ENCODE results near the gene TMEM39A. TPM values are rescaled to one million over a fixed set of nuclear protein-coding genes. Genes with fewer than 3 reads are reported as not detected.

TMEM39A gene, protein sequence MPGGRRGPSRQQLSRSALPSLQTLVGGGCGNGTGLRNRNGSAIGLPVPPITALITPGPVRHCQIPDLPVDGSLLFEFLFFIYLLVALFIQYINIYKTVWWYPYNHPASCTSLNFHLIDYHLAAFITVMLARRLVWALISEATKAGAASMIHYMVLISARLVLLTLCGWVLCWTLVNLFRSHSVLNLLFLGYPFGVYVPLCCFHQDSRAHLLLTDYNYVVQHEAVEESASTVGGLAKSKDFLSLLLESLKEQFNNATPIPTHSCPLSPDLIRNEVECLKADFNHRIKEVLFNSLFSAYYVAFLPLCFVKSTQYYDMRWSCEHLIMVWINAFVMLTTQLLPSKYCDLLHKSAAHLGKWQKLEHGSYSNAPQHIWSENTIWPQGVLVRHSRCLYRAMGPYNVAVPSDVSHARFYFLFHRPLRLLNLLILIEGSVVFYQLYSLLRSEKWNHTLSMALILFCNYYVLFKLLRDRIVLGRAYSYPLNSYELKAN
- 48.2 TPM for total RNA-seq

DNA sequence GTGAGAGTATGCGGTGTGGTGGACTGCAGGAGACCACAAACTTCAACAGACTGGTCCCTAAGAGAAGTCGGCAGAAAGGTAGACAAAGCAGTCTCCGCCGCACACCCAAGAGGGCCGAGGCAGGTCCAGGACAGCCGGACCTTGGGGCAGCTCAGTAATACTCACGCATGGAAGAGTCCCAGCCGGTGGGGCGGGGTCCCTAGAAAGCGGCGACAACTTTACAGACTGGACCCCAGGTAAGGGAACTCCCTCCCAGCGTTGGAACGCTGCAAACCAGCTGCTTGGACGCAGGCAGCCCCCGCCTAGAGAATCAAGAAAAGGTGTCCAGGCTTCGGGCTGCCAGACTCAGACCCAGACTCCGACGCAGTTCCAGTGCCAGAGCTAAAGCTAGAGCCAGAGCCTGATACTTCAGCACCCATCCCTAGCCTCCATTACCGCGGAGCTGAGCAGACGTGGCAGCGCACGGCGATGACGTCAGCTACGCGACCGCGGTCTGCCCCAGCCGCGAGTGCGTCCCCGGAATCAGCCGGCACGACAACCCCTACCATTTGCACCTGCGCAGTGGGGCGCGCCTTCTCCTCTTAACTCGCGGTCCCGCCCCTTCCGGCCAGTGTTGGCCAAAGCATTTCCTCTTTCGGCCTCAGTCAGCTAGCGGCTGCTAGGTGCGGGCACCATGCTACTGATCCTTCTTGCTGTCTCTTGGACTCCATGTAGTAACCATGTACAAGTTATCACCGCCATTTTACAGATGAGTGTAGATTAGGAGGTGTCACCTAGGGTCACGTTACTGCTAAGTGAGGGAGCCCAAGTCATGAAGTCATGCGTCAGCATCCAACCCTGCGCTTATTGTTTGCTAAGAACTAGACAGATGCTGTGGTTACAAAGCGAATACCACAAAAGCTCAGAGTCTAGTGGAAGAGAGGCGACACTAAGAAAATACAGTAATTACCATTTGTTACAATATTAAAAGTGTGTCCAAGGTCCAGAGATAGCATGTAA is at the start of gene TMEM39A:
TMEM39A (minus strand) TSS at position 445 of the 999 bp plus-strand sequence. CDS start 1,541 bp downstream, outside the sequence.
- DNase-seq (ENCODE audit: low spot score): peak; percentile 100
- intact Hi-C loops (cut with DNase I): loop anchor here (10.0 kb wide), 1 partner anchor 189 kb away; no protein-coding TSS in a partner anchor
- peak; percentile 99 for ATAC-seq

DNA sequence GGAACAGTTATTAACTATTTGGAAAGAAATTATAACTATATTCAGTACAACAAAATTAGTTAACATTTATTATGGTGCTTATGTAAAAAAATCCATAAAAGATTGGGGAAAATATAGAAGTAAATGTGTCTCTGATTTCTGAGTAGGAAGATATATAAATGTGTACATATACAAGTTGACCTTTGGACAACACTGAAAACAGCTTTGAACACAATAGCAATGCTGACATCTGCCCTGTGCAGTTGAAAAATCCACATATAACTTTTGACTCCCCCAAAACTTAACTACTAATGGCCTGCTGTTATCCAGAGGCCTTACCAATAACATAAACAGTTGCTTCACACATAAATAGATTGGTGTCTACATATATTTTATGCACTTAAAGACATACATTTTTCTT is 47.3 kb upstream of the TMEM39A start:
- intact Hi-C loops (cut with DNase I): no loop called here
- ATAC-seq: no peak
- no peak for DNase-seq (ENCODE audit: low spot score)

- intact Hi-C loops (cut with DNase I): no loop called here
- ATAC-seq: no peak
- no peak for DNase-seq (ENCODE audit: low spot score)
These were observed 44.9 kb upstream of the TMEM39A start for GRCh38 chr3:119508172-119508845.

- ATAC-seq (no peak), DNase-seq (ENCODE audit: low spot score) (no peak)
- intact Hi-C loops (cut with DNase I): no loop called here
These were observed 44.0 kb upstream of the TMEM39A start for GRCh38 chr3:119507404-119507803.

DNA sequence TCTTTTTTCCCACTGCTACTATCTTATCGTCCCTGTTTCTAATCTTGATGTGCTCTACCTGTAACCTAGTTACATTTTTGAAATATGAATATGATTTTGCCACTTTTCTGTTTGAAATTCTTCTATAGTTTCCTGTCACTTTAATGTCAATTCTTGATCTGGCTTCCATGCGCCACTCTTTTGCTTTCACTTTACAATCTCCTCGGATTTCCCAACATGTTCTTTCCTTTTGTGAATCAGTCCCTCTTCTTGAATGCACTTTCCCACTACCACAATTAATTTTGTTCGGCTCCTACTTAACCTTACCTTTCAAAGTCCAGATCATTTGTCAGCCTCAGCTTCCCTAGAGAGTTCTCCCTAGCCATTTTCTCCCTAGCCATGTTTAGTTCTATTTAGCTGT is 43.2 kb upstream of the TMEM39A start:
- ATAC-seq (no peak), DNase-seq (ENCODE audit: low spot score) (no peak)
- intact Hi-C loops (cut with DNase I): no loop called here

DNA sequence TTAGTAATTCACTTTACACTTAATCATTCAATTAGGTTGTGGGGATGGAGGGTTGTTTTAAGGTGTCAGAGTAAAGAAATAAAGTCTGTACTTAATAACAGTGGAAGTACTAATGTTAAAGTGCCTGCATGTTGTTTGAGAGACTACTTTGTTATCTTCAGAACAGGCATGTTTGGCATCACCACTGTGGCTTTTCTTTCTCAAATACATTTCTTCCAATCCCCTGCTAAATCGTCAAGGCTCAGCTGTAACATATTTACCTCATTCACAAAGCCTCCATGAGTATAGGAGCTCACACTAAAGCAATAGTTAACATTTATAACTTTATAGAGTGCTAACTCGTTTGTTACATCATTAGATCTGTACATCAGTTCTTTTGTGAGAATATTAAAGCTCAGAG is 37.5 kb upstream of the TMEM39A start:
- intact Hi-C loops (cut with DNase I): no loop called here
- no peak for DNase-seq (ENCODE audit: low spot score)
- no peak for ATAC-seq

GRCh38 chr3:119500265-119500664 is 36.9 kb upstream of the TMEM39A start:
- intact Hi-C loops (cut with DNase I): no loop called here
- ATAC-seq: no peak
- no peak for DNase-seq (ENCODE audit: low spot score)

DNA sequence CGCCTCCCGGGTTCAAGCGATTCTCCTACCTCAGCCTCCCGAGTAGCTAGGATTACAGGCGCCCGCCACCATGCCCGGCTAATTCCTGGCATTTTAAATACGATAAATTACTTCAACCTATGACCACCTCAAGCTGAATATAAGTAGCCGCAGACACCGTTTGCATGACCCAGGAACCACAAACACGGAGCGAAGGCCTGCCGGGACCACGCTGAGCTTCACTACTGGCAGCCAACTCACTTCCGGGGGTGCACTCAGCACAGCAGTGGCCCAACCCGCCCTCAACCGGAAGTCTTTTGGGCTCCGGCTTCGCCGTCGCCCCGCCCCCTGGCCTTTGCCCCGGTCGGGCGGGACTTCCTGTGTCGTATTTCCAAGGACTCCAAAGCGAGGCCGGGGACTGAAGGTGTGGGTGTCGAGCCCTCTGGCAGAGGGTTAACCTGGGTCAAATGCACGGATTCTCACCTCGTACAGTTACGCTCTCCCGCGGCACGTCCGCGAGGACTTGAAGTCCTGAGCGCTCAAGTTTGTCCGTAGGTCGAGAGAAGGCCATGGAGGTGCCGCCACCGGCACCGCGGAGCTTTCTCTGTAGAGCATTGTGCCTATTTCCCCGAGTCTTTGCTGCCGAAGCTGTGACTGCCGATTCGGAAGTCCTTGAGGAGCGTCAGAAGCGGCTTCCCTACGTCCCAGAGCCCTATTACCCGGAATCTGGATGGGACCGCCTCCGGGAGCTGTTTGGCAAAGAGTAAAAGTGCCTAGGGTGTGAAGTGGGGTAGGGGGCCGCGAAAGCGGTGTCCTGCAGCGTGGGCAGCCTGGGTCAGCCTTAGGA is 35.0 kb upstream of the TMEM39A start, which contains the start of gene TIMMDC1:
TIMMDC1 (plus strand) TSS at position 362 of the 826 bp plus-strand sequence; CDS start at position 549, 187 bp downstream.
- ATAC-seq (peak; percentile 100), DNase-seq (ENCODE audit: low spot score) (peak; percentile 97)
- intact Hi-C loops (cut with DNase I): no loop called here

GRCh38 chr3:119497820-119498185 is 34.4 kb upstream of the TMEM39A start:
- ATAC-seq (peak; percentile 3), DNase-seq (ENCODE audit: low spot score) (no peak)

DNA sequence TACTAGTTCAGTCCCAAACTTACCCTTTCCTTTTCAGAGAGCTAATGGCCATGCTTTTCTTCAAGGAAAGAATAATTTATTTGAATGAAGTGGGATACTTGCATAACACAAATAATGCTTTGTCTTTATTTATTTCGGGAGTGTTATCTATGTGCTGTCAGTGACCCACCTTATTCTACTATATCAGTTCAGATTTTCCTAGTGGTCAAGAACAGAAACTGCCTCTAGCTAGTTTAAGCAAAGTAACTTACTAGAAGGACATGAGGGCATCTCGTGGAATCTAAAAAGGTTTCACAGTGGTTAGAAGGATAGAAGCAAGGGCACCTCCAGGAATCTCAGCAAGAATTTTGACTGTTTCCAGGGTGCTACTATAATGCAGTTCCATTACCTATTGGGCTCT is 31.2 kb upstream of the TMEM39A start:
- DNase-seq (ENCODE audit: low spot score) (no peak), ATAC-seq (no peak)
- intact Hi-C loops (cut with DNase I): no loop called here

More at GRCh38 chr3:119497820-119498185, 34.4 kb upstream of the TMEM39A start:
- intact Hi-C loops (cut with DNase I): no loop called here

- no peak for ATAC-seq
- DNase-seq (ENCODE audit: low spot score): no peak
- intact Hi-C loops (cut with DNase I): no loop called here
These were observed 29.4 kb upstream of the TMEM39A start for GRCh38 chr3:119492810-119493209.

DNA sequence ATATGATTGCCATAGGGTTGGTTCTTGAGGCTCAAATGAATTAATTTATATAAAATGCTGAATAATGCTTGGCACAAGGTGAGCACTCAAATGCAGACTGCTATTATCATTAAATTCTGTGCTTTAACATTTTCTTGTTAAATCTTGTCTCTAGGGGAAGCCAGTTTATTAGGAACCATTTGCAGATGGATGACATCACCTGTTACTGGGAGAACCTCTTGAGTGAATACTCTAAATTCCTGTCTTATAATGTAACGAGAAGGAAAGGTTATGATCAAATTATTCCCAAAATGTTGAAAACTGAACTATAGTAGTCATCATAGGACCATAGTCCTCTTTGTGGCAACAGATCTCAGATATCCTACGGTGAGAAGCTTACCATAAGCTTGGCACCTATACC is 28.7 kb upstream of the TMEM39A start:
- ATAC-seq: no peak
- DNase-seq (ENCODE audit: low spot score): no peak
- intact Hi-C loops (cut with DNase I): no loop called here

DNA sequence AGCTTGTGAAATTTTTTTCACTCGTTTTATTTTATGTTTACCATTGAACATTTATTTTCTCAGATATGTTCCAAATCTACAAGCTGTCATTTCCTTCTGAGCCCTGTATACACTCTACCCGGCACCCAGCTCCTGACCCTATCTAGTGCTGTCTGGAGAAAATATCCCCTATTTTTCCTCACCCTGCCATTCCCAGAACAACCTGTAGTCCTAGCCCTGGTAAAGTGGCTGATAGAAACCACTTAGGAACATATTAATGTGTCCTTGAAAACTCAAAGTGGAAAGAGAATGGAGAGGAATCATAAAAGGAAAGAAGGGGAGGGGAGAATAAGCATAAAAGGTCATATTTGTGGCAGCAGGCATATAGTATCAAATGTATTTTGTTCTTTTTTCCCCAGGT is 26.7 kb upstream of the TMEM39A start:
- intact Hi-C loops (cut with DNase I): no loop called here
- DNase-seq (ENCODE audit: low spot score) (no peak), ATAC-seq (no peak)

GRCh38 chr3:119485563-119485962 is 22.1 kb upstream of the TMEM39A start:
- intact Hi-C loops (cut with DNase I): no loop called here
- DNase-seq (ENCODE audit: low spot score) (no peak), ATAC-seq (no peak)

DNA sequence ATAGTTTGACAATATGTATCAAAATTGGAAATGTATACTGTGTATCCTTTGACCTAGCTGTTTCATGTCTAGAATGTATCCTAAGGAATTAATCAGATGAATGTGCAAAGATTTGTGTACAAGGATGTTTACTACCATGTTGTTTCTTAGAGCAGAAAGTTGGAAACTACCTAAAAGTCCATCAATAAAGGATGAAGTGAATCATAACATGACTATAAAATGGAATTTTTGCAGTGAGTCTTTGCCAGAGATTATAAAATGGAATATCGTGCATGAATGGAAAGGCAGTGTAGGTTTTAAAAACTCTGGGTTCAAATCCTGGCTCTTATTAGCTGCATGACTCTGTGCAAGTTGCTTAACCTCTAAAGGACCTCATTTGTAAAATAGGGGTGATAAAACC is 19.7 kb upstream of the TMEM39A start:
- intact Hi-C loops (cut with DNase I): no loop called here
- no peak for DNase-seq (ENCODE audit: low spot score)
- no peak for ATAC-seq

DNA sequence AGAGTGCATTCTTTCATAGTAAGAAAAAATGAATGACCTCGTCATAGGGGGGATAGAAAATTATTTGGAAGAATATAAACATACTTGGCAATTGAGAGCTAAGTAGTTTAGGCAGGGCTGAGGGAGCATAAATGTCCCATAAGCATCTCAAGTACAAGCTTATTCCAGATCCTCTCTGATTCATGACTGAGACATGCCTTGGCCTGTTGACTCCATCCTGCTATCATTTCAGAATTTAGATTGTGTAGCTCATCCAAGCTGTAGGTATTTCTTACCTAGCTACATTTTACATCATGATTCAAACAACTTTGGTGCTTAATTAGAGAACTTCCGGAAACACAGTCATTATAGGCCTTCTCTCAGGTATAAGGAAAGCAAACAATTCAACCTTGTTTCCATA is 17.7 kb upstream of the TMEM39A start:
- ATAC-seq (no peak), DNase-seq (ENCODE audit: low spot score) (no peak)
- intact Hi-C loops (cut with DNase I): no loop called here

- intact Hi-C loops (cut with DNase I): no loop called here
- no peak for DNase-seq (ENCODE audit: low spot score)
- ATAC-seq: no peak
These were observed 7.5 kb upstream of the TMEM39A start for GRCh38 chr3:119470866-119471265.
